GM10266 (cell line): ENCODE measurements around the gene PGBD1.

ENCODE experiments used
- DNase-seq: peaks from one replicate; pipeline ENCODE4 v3.0.0; 2012; ENCODE audit errors: extremely low spot score
- CTCF ChIP-seq: IDR thresholded peaks from 2 replicates; pipeline ENCODE4 v1.5.1; 2012; ENCODE audit warnings: mild to moderate bottlenecking, low read depth; ENCODE audit not compliant: control insufficient read depth, insufficient read depth; ENCODE audit errors: missing control alignments

Gene PGBD1

DNA sequence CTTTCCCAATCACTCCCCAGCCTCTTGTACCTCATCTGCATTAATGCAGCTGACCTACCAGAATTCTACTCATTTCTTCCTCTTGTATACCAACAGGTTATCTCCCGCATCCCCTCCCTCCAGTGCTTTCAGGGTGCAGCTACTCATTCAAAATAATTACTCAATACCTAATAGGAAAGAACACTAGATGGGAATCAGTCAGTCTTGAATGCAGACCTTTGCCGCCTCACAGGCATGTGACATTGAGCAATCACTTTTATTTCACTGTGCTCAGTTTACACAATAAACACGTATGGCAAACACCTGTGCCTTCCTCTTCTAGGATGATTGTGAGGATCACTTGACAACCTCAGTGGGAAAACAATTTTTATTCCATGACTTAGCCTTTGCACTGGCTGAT lies 41.3 kb downstream of the PGBD1 start:
- no peak for TF ChIP-seq CTCF
- no peak for DNase-seq

DNA sequence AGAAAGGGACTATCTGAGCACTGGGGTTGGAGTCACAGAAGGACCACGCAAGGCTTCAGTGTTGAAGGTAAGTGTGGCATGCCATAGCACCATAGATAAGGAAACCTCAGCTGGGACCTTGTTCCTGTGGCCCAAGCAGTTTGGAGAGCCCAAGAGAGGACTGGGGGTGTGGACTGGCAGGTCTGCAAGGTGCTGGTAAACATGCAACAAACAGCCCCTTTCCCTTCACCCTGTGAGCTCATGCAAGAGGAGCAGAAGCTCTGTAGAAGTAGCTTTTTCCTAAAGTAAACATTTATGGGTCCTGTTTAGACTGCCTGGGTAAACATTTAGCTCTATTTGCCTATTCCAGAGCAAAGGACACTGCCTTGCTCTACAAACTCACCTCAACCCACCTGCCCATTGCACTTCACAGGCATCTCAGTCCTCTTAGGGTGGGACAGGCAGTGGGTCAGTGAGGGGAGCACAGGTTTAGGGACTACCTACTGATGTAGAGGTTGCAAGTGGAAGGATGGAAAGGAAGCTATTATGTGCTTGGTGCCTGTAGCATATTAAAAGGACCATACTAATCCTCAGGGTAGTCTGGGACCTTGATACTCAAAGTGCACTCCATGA lies 42.5 kb downstream of the PGBD1 start:
- no peak for TF ChIP-seq CTCF
- DNase-seq: no peak

DNA sequence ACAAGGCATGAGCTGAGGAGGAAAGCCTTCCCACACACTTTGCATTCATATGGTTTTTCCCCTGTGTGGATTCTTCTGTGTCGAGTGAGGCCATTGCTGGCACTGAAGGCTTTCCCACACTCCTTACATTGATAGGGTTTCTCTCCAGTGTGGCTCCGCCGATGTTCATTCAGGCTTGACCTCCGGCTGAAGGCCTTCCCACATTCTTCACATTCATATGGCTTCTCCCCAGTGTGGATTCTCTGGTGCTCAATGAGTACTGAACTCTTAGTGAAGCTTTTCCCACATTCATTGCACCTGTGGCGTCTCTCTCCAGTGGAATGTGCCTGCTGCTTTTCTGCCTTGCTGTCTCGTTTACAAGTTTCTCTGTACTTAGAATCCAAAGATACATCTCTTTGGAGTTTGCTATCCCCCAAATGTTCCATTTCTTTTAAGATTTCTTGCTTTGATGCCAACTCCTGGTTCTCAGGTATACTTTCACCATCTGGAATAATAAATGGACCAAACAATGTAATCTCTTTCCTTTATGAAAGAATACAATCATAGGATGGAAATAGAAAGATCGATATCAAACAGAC lies 45.1 kb downstream of the PGBD1 start:
- no peak for TF ChIP-seq CTCF
- no peak for DNase-seq

DNA sequence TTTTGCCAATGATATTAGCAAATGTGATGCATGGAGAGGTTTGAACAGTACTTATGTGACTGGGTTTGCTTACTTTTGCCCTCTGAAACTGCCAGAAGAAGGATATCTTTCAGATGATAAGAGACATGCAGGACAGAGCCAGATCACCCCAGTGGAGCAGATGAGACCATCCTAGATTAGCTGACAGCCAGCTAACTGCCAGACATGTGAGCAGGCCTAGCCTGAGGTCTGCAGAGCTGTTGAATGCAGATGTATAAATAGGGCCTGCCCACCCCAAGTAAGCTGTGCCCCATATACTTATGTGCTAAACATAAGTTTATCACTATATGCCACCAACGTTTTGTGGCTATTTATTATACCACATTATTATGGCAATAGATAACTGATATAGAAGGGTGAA lies 48.7 kb downstream of the PGBD1 start:
- TF ChIP-seq CTCF: no peak
- DNase-seq: no peak

DNA sequence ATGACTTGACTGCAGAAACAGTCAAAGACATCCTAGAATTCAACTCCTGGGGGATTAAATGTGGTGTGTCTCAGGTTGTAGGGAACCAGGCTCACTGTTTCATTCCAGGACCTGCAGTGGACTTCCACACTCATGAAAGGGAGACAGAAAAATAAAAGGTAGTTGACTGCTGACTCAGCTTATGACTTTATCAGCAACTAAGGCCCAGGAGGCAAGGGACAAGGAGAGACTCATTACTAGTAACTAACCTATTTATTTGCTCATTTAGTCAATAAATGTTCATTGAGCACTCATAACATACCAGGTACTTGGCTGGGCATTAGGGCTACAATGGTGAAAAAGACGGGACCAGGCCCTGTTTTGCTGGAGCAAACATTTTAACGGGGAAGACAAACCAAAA lies 51.7 kb downstream of the PGBD1 start:
- no peak for DNase-seq
- TF ChIP-seq CTCF: no peak

- no peak for TF ChIP-seq CTCF
- no peak for DNase-seq
Observed at GRCh38 chr6:28333599-28334018, 52.2 kb downstream of the PGBD1 start.

DNA sequence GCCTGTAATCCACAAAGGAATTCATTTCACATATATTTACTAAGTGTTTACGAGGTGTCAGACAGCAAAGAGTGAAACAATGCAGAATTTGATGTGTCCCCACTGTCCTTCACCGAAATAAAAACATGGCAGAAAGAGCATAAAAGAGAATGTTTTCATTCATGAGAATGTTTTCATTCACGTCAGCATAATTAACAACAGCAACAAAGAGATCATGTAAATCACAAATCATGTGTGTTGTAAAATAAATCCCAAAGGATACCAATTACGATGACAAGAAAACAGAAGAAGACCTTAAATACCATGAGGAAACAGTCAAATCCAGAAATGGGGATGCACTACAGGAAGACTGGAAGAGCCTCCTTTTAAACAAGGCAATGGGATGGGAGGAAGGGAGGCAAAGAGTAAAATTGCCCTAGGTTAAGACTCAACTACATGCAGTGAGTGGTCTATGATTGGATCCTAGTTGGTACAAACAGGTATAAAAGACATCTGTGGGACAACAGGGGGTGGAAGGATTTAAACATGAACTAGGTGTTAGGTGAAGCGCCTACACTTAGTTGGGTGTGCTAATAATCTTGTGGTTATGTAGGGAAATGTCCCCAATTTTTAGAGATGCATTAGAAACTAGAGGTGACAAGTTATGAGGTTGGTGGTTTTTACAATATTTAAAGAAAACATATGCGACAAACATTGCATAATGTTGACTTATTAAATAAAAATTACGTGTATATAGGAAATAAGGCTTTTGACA lies 53.1 kb downstream of the PGBD1 start:
- no peak for DNase-seq
- TF ChIP-seq CTCF: no peak
